B cell (primary cell): ENCODE results near the gene SLC39A8. TPM values are rescaled to one million over a fixed set of nuclear protein-coding genes. Genes with fewer than 3 reads are reported as not detected.

Experiments
- ATAC-seq: fragments of 200-7000 bp; cut with Tn5 transposase; one replicate; pipeline ENCODE4 v1.10.0; 2021; ENCODE audit warnings: low read depth, mild to moderate bottlenecking, moderate number of reproducible peaks, moderate library complexity
- CTCF ChIA-PET: fragments of 350-600 bp; sonication (Branson Sonifier 250); formaldehyde crosslinking; loops from one replicate; lab custom pipeline; 2021; ENCODE audit warnings: antibody characterized with exemption, inconsistent platforms; lab: Charles Lee
- POLR2A ChIA-PET: fragments of 350-600 bp; sonication (Branson Sonifier 250); formaldehyde crosslinking; loops from one replicate; lab custom pipeline; 2021; ENCODE audit warnings: antibody characterized with exemption; lab: Charles Lee
- DNase-seq: peaks from one replicate; pipeline ENCODE4 v3.0.0; 2013
- H2AFZ ChIP-seq: 2 replicates; pipeline ENCODE4 v1.6.1; 2012; ENCODE audit warnings: mild to moderate bottlenecking, low read depth, low read length; ENCODE audit not compliant: insufficient read depth, poor library complexity, severe bottlenecking
- H3K27ac ChIP-seq, 2 donors: 1 replicate in 1 of 2; 2 replicates in 1 of 2; pipeline ENCODE4 v1.5.1; 2012 to 2013; ENCODE audit warnings: low read length in 2 of 2, mild to moderate bottlenecking in 2 of 2, moderate library complexity in 1 of 2
- H3K27me3 ChIP-seq, 4 experiments: fragments of 200-600 bp in 1 of 4; sonication (generic) in 1 of 4; replicated peaks in 1 of 4; 1 replicate in 2 of 4; 2 replicates in 2 of 4; pipeline versions ENCODE4 v1.6.1 to v1.7.0; 2013 to 2016; ENCODE audit warnings: low read length in 3 of 4, mild to moderate bottlenecking in 2 of 4, mixed read lengths in 1 of 4, moderate library complexity in 1 of 4; ENCODE audit not compliant: insufficient read depth in 4 of 4, control insufficient read depth in 3 of 4; ENCODE audit errors: control extremely low read depth in 1 of 4
- H3K36me3 ChIP-seq, 2 experiments: replicated peaks in 1 of 2; 1 replicate in 1 of 2; 2 replicates in 1 of 2; pipeline versions ENCODE4 v1.6.1 to v1.7.1; 2013; ENCODE audit warnings: low read length in 1 of 2; ENCODE audit not compliant: insufficient read depth in 2 of 2, control insufficient read depth in 1 of 2; ENCODE audit errors: control extremely low read depth in 1 of 2, extremely low read depth in 1 of 2
- H3K4me1 ChIP-seq, 2 donors: fragments of 200-600 bp in 1 of 2; sonication (generic) in 1 of 2; 1 replicate in 1 of 2; 2 replicates in 1 of 2; pipeline versions ENCODE4 v1.5.1 to v1.6.1; 2013 to 2017; ENCODE audit warnings: low read length in 2 of 2; ENCODE audit not compliant: control insufficient read depth in 2 of 2, insufficient read depth in 2 of 2
- H3K4me2 ChIP-seq: replicated peaks from 2 replicates; pipeline ENCODE3; 2012; ENCODE audit warnings: mild to moderate bottlenecking, low read depth, low read length; ENCODE audit not compliant: poor library complexity, severe bottlenecking
- H3K4me3 ChIP-seq, 5 experiments: fragments of 200-600 bp in 1 of 5; sonication (generic) in 1 of 5; 1 replicate in 3 of 5; 2 replicates in 2 of 5; pipeline versions ENCODE4 v1.5.1 to v1.7.0; 2011 to 2016; ENCODE audit warnings: low read length in 4 of 5, mild to moderate bottlenecking in 4 of 5, low read depth in 2 of 5, control low read depth in 1 of 5, moderate library complexity in 1 of 5; ENCODE audit not compliant: insufficient read depth in 1 of 5; ENCODE audit errors: control extremely low read depth in 1 of 5, extremely low read depth in 1 of 5
- H3K79me2 ChIP-seq: fragments of 200-600 bp; sonication (generic); one replicate; pipeline ENCODE4 v1.6.0; 2016; ENCODE audit warnings: low read length; ENCODE audit not compliant: control insufficient read depth, insufficient read depth
- H3K9ac ChIP-seq: fragments of 200-600 bp; sonication (generic); 2 replicates; pipeline ENCODE4 v1.6.1; 2017; ENCODE audit warnings: mild to moderate bottlenecking, low read length, moderate library complexity
- H3K9me3 ChIP-seq, 3 donors: one replicate each; pipeline versions ENCODE4 v1.6.1 to v1.7.1; 2013; ENCODE audit warnings: low read length in 2 of 3; ENCODE audit not compliant: control insufficient read depth in 2 of 3, insufficient read depth in 1 of 3; ENCODE audit errors: control extremely low read depth in 1 of 3
- H4K20me1 ChIP-seq: 2 replicates; pipeline ENCODE4 v1.6.0; 2012; ENCODE audit warnings: mild to moderate bottlenecking, low read length; ENCODE audit not compliant: insufficient read depth, control insufficient read depth, poor library complexity, severe bottlenecking
- H3K27ac Mint-ChIP-seq: one replicate; pipeline ENCODE4 v1.8.0; 2021; ENCODE audit warnings: mixed read lengths
- H3K27me3 Mint-ChIP-seq: one replicate; pipeline ENCODE4 v1.8.0; 2021; ENCODE audit warnings: mixed read lengths
- H3K4me1 Mint-ChIP-seq: one replicate; pipeline ENCODE4 v1.8.0; 2021; ENCODE audit warnings: mixed read lengths
- H3K4me3 Mint-ChIP-seq: one replicate; pipeline ENCODE4 v1.8.0; 2021; ENCODE audit warnings: mixed read lengths
- H3K9me3 Mint-ChIP-seq: one replicate; pipeline ENCODE4 v1.8.0; 2022; ENCODE audit warnings: mixed read lengths; ENCODE audit not compliant: insufficient read depth
- CTCF ChIP-seq: fragments of 200-600 bp; IDR thresholded peaks from one replicate; pipeline ENCODE4 v1.8.0; 2022; ENCODE audit warnings: antibody characterized with exemption, mild to moderate bottlenecking
- EZH2 ChIP-seq: IDR thresholded peaks from 2 replicates; pipeline ENCODE4 v1.6.1; 2012; ENCODE audit warnings: borderline replicate concordance, low read depth, mild to moderate bottlenecking, moderate library complexity, low read length; ENCODE audit not compliant: insufficient read depth, poor library complexity, severe bottlenecking
- WGBS: methylation state at CpG from one replicate; pipeline ENCODE4 v1.1.5; 2013; ENCODE audit warnings: missing lambda C conversion rate; ENCODE audit not compliant: insufficient coverage; 5-methylcytosine and 5-hydroxymethylcytosine counted together
- intact Hi-C: fragments of 100-400 bp; cut with micrococcal nuclease; formaldehyde crosslinking; loops from one replicate; pipeline ENCODE4 v1.10.0; 2022
- polyA plus RNA-seq: library from polyadenylated mRNA; depleted of rRNA; stranded (reverse); fragments of >200 nt; gene quantifications from 2 replicates; pipeline ENCODE4 v1.2.3, GENCODE V29; 2012
- total RNA-seq, 2 donors: library from RNA; stranded (reverse); fragments of 120-200 nt in 1 of 2; gene quantifications; 1 replicate in 1 of 2; 2 replicates in 1 of 2; pipeline versions ENCODE4 v1.2.3 to v1.2.4, GENCODE V29; 2013 to 2022

SLC39A8 gene
- total and polyA plus RNA-seq, 2 donors (not counting 1 experiment from before 2014, with no cell fraction given) = 2.4 to 8.4 TPM

DNA sequence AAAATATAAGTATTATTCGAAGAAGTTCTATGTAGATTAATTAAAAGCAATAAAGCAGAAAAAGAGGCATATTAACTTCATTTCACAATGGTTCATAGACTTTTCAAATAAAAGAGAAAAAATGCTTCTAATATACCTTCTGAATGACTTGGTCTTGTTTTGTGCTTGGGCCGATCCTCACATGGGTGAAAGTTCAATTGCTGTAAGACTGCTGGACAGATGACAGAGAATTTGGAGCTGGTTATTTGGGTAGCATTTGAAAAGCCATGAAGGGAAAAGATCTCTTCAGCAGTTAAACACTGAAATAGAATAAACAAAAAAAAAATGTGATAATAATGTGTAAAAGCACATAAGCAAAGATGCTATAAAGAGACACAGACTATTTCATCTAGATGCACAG lies 29.8 kb downstream of the SLC39A8 start:
- Histone ChIP-seq H2AFZ (no peak overlapping the region), H3K4me1 (no peaks in the 10 kb centered on the region), H3K4me2 (no peak overlapping the region), H3K36me3 (no peaks in the 10 kb centered on the region), H4K20me1 (no peaks in the 10 kb centered on the region), H3K79me2 (no peaks in the 10 kb centered on the region), H3K27me3 (no peaks in the 10 kb centered on the region), H3K4me3 (no peak overlapping the region), H3K27ac (no peak overlapping the region), H3K9ac (no peak overlapping the region), H3K9me3 (no peaks in the 10 kb centered on the region)
- no peaks in the 10 kb centered on the region for H3K27me3 Mint-ChIP-seq
- H3K27ac Mint-ChIP-seq = no peak overlapping the region
- ChIA-PET CTCF (no interaction called here), POLR2A (no interaction called here)
- no peak for TF ChIP-seq CTCF
- no peak for TF ChIP-seq EZH2
- H3K4me3 Mint-ChIP-seq = no peak overlapping the region
- no peaks in the 10 kb centered on the region for H3K4me1 Mint-ChIP-seq
- no peak for ATAC-seq
- WGBS = no CpG with 5 or more reads among the region's 2 CpGs
- DNase-seq = no peak
- H3K9me3 Mint-ChIP-seq = peaks cover 8% of the 10 kb centered on the region
- intact Hi-C loops = no loop called here

DNA sequence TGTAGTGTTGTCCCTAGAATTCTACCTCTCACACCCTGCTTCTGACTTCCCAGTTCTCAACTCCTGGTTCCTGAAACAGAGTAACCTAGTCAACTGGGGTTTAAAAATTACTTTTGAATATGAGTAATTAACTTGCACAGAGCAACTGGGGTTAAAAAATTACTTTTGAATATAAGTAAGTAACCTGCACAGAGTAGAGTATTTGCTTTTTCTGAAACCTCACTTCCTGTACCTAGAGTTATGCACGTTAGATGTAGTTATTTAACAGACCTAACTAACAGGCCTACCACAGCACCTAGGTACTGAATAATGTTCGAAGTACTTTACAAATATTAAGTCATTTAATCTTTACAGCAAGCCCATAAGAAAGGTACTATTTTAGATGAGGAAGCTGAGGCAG lies 32.9 kb downstream of the SLC39A8 start:
- WGBS = no CpG with 5 or more reads among the region's 2 CpGs
- DNase-seq (no peak), ATAC-seq (no peak)
- Mint-ChIP-seq H3K4me3 (no peak overlapping the region), H3K27me3 (no peaks in the 10 kb centered on the region), H3K9me3 (peaks cover 8% of the 10 kb centered on the region), H3K4me1 (no peaks in the 10 kb centered on the region), H3K27ac (no peak overlapping the region)
- TF ChIP-seq EZH2 = no peak
- TF ChIP-seq CTCF = no peak
- no peaks in the 10 kb centered on the region for H3K9me3 ChIP-seq
- H3K4me2 ChIP-seq = no peak overlapping the region
- H2AFZ ChIP-seq = no peak overlapping the region
- no peaks in the 10 kb centered on the region for H3K4me1 ChIP-seq
- H4K20me1 ChIP-seq = no peaks in the 10 kb centered on the region
- H3K27me3 ChIP-seq = no peaks in the 10 kb centered on the region
- intact Hi-C loops = no loop called here
- ChIA-PET CTCF (no interaction called here), POLR2A (no interaction called here)
- no peaks in the 10 kb centered on the region for H3K79me2 ChIP-seq
- H3K36me3 ChIP-seq = no peaks in the 10 kb centered on the region
- no peak overlapping the region for H3K9ac ChIP-seq
- H3K4me3 ChIP-seq = no peak overlapping the region
- H3K27ac ChIP-seq = no peak overlapping the region
